ENCODE data around the gene GPRC5C.

The GPRC5C gene

GRCh38 chr17:74430385-74430705, 1.5 kb upstream of the GPRC5C start:
- Histone ChIP-seq H2AFZ (ENCODE audit: low read depth, low read length) (no peak overlapping the region), H3K4me1 (ENCODE audit: insufficient read depth, low read length) (no peaks in the 10 kb centered on the region), H4K20me1 (ENCODE audit: insufficient read depth, low read length) (no peaks in the 10 kb centered on the region), H3K4me3 (ENCODE audit: low read depth in 1 of 2, low read length in 2 of 2) (no peak overlapping the region), H3K9me3 (ENCODE audit: insufficient read depth, low read length, severe bottlenecking) (no peaks in the 10 kb centered on the region), H3K27me3 (ENCODE audit: insufficient read depth, low read length, poor library complexity) (no peaks in the 10 kb centered on the region), H3K79me2 (ENCODE audit: insufficient read depth, low read length) (no peaks in the 10 kb centered on the region), H3K9ac (ENCODE audit: low read depth, low read length) (no peak overlapping the region), H3K27ac (ENCODE audit: low read length) (no peak overlapping the region), H3K36me3 (ENCODE audit: insufficient read depth, low read length) (no peaks in the 10 kb centered on the region), H3K4me2 (ENCODE audit: insufficient read depth, low read length) (no peak overlapping the region)
- TF ChIP-seq CTCF (IDR thresholded peaks at IDR 0.05; ENCODE audit: borderline replicate concordance, extremely low read depth, low read length, poor library complexity, severe bottlenecking): no peak
- no peak for TF ChIP-seq EZH2 (IDR thresholded peaks at IDR 0.05; ENCODE audit: borderline replicate concordance, low read depth, low read length, severe bottlenecking)
- DNase-seq (no peak), ATAC-seq (ENCODE audit: insufficient read depth, low read depth) (no peak)

GRCh38 chr17:74430706-74431567, 951 bp upstream of the GPRC5C start:
- Histone ChIP-seq H3K27me3 (ENCODE audit: insufficient read depth, low read length, poor library complexity) (no peaks in the 10 kb centered on the region), H4K20me1 (ENCODE audit: insufficient read depth, low read length) (no peaks in the 10 kb centered on the region), H3K4me3 (ENCODE audit: low read depth in 1 of 2, low read length in 2 of 2) (no peak overlapping the region), H3K4me1 (ENCODE audit: insufficient read depth, low read length) (no peaks in the 10 kb centered on the region), H2AFZ (ENCODE audit: low read depth, low read length) (no peak overlapping the region), H3K4me2 (ENCODE audit: insufficient read depth, low read length) (no peak overlapping the region), H3K9ac (ENCODE audit: low read depth, low read length) (no peak overlapping the region), H3K36me3 (ENCODE audit: insufficient read depth, low read length) (no peaks in the 10 kb centered on the region), H3K27ac (ENCODE audit: low read length) (no peak overlapping the region), H3K79me2 (ENCODE audit: insufficient read depth, low read length) (no peaks in the 10 kb centered on the region), H3K9me3 (ENCODE audit: insufficient read depth, low read length, severe bottlenecking) (no peaks in the 10 kb centered on the region)
- DNase-seq: no peak
- TF ChIP-seq CTCF (IDR thresholded peaks at IDR 0.05; ENCODE audit: borderline replicate concordance, extremely low read depth, low read length, poor library complexity, severe bottlenecking) (no peak), EZH2 (IDR thresholded peaks at IDR 0.05; ENCODE audit: borderline replicate concordance, low read depth, low read length, severe bottlenecking) (no peak)
- no peak for ATAC-seq (ENCODE audit: insufficient read depth, low read depth)

DNA sequence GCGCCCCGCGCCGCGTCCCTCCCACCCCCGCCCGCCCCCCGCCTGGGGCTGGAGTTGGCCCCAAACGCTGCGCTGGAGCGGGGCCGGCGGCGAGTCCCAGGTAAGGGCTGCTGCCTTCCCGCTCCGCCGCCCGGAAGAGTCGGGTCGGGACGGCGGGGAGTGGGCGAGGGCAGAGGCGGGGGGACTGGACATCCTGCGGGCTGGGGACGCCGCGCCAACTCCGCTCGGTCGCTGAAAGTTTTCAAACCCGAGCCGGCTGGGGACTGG, 469 bp downstream of the GPRC5C start:
- H3K4me1 ChIP-seq (ENCODE audit: insufficient read depth, low read length): no peaks in the 10 kb centered on the region
- no peak overlapping the region for H3K4me3 ChIP-seq (ENCODE audit: low read depth in 1 of 2, low read length in 2 of 2)
- H3K9ac ChIP-seq (ENCODE audit: low read depth, low read length): no peak overlapping the region
- H3K27me3 ChIP-seq (ENCODE audit: insufficient read depth, low read length, poor library complexity): no peaks in the 10 kb centered on the region
- no peaks in the 10 kb centered on the region for H4K20me1 ChIP-seq (ENCODE audit: insufficient read depth, low read length)
- no peak overlapping the region for H2AFZ ChIP-seq (ENCODE audit: low read depth, low read length)
- H3K9me3 ChIP-seq (ENCODE audit: insufficient read depth, low read length, severe bottlenecking): no peaks in the 10 kb centered on the region
- no peaks in the 10 kb centered on the region for H3K79me2 ChIP-seq (ENCODE audit: insufficient read depth, low read length)
- no peaks in the 10 kb centered on the region for H3K36me3 ChIP-seq (ENCODE audit: insufficient read depth, low read length)
- no peak for ATAC-seq (ENCODE audit: insufficient read depth, low read depth)
- no peak for DNase-seq
- no peak for TF ChIP-seq CTCF (IDR thresholded peaks at IDR 0.05; ENCODE audit: borderline replicate concordance, extremely low read depth, low read length, poor library complexity, severe bottlenecking)
- TF ChIP-seq EZH2 (IDR thresholded peaks at IDR 0.05; ENCODE audit: borderline replicate concordance, low read depth, low read length, severe bottlenecking): no peak
- H3K27ac ChIP-seq (ENCODE audit: low read length): no peak overlapping the region
- H3K4me2 ChIP-seq (ENCODE audit: insufficient read depth, low read length): no peak overlapping the region

Measured in DND-41 (cell line).